Measurements from ENCODE around the gene CES5A.

CES5A gene

GRCh38 chr16:55912022-55912421 is 36.8 kb upstream of the CES5A start:
- DNase-seq, result no peak
- Histone ChIP-seq H3K4me3 (ENCODE audit: control insufficient read depth in 1 of 7, extremely low read depth in 1 of 7, insufficient read depth in 4 of 7, low read depth in 2 of 7, low read length in 6 of 7) (no peak overlapping the region), H3K4me1 (ENCODE audit: control extremely low read depth in 1 of 4, control insufficient read depth in 4 of 4, insufficient read depth in 4 of 4, low read length in 3 of 4) (no peaks in the 10 kb centered on the region), H3K27me3 (replicated peaks in 2 of 5; ENCODE audit: control insufficient read depth in 4 of 5, insufficient read depth in 5 of 5, low read length in 4 of 5) (peaks cover 0 to 4% (median 0%) of the 10 kb centered on the region in 5 experiments), H3K9me3 (ENCODE audit: control extremely low read depth in 1 of 5, control insufficient read depth in 4 of 5, insufficient read depth in 2 of 5, low read depth in 1 of 5, low read length in 4 of 5) (peaks cover 0 to 4% (median 0%) of the 10 kb centered on the region in 5 experiments), H3K27ac (ENCODE audit: insufficient read depth in 1 of 2, low read depth in 1 of 2, low read length in 2 of 2, poor library complexity in 1 of 2, severe bottlenecking in 2 of 2) (no peak overlapping the region), H3K36me3 (ENCODE audit: control insufficient read depth in 4 of 4, insufficient read depth in 4 of 4, low read length in 3 of 4) (no peaks in the 10 kb centered on the region)
- 87% methylated on average over 7 of the region's 9 CpGs for WGBS (ENCODE audit: insufficient coverage)
- ChIA-PET POLR2A (no interaction called here), CTCF (no interaction called here)

- WGBS (ENCODE audit: insufficient coverage), result 67% methylated on average over 1 of the region's 2 CpGs
- Histone ChIP-seq H3K4me1 (ENCODE audit: control extremely low read depth in 1 of 4, control insufficient read depth in 4 of 4, insufficient read depth in 4 of 4, low read length in 3 of 4) (no peaks in the 10 kb centered on the region), H3K36me3 (ENCODE audit: control insufficient read depth in 4 of 4, insufficient read depth in 4 of 4, low read length in 3 of 4) (no peaks in the 10 kb centered on the region), H3K27me3 (replicated peaks in 2 of 5; ENCODE audit: control insufficient read depth in 4 of 5, insufficient read depth in 5 of 5, low read length in 4 of 5) (peaks cover 0 to 4% (median 0%) of the 10 kb centered on the region in 5 experiments), H3K9me3 (ENCODE audit: control extremely low read depth in 1 of 5, control insufficient read depth in 4 of 5, insufficient read depth in 2 of 5, low read depth in 1 of 5, low read length in 4 of 5) (peaks cover 0 to 4% (median 0%) of the 10 kb centered on the region in 5 experiments), H3K4me3 (ENCODE audit: control insufficient read depth in 1 of 7, extremely low read depth in 1 of 7, insufficient read depth in 4 of 7, low read depth in 2 of 7, low read length in 6 of 7) (no peak overlapping the region), H3K27ac (ENCODE audit: insufficient read depth in 1 of 2, low read depth in 1 of 2, low read length in 2 of 2, poor library complexity in 1 of 2, severe bottlenecking in 2 of 2) (no peak overlapping the region)
- no peak for DNase-seq
- ChIA-PET POLR2A (no interaction called here), CTCF (no interaction called here)
These were observed 36.4 kb upstream of the CES5A start for GRCh38 chr16:55911616-55912015.

- H3K27ac ChIP-seq (ENCODE audit: insufficient read depth in 1 of 2, low read depth in 1 of 2, low read length in 2 of 2, poor library complexity in 1 of 2, severe bottlenecking in 2 of 2), result no peak overlapping the region
- H3K4me1 ChIP-seq (ENCODE audit: control extremely low read depth in 1 of 4, control insufficient read depth in 4 of 4, insufficient read depth in 4 of 4, low read length in 3 of 4), result no peaks in the 10 kb centered on the region
- H3K36me3 ChIP-seq (ENCODE audit: control insufficient read depth in 4 of 4, insufficient read depth in 4 of 4, low read length in 3 of 4), result no peaks in the 10 kb centered on the region
- no peak for DNase-seq
- POLR2A ChIA-PET, result no interaction called here
- no peak overlapping the region for H3K4me3 ChIP-seq (ENCODE audit: control insufficient read depth in 1 of 7, extremely low read depth in 1 of 7, insufficient read depth in 4 of 7, low read depth in 2 of 7, low read length in 6 of 7)
- H3K27me3 ChIP-seq (replicated peaks in 2 of 5; ENCODE audit: control insufficient read depth in 4 of 5, insufficient read depth in 5 of 5, low read length in 4 of 5), result peaks cover 0 to 4% (median 0%) of the 10 kb centered on the region in 5 experiments
- WGBS (ENCODE audit: insufficient coverage), result 90% methylated on average over 2 of the region's 2 CpGs
- H3K9me3 ChIP-seq (ENCODE audit: control extremely low read depth in 1 of 5, control insufficient read depth in 4 of 5, insufficient read depth in 2 of 5, low read depth in 1 of 5, low read length in 4 of 5), result peaks cover 0 to 4% (median 0%) of the 10 kb centered on the region in 5 experiments
- CTCF ChIA-PET, result no interaction called here
These were observed 34.7 kb upstream of the CES5A start for GRCh38 chr16:55909876-55910275.

- ChIA-PET POLR2A (no interaction called here), CTCF (no interaction called here)
- 98% methylated on average over 4 of the region's 4 CpGs for WGBS (ENCODE audit: insufficient coverage)
- Histone ChIP-seq H3K27me3 (replicated peaks in 2 of 5; ENCODE audit: control insufficient read depth in 4 of 5, insufficient read depth in 5 of 5, low read length in 4 of 5) (peaks cover 0 to 4% (median 0%) of the 10 kb centered on the region in 5 experiments), H3K4me3 (ENCODE audit: control insufficient read depth in 1 of 7, extremely low read depth in 1 of 7, insufficient read depth in 4 of 7, low read depth in 2 of 7, low read length in 6 of 7) (no peak overlapping the region), H3K9me3 (ENCODE audit: control extremely low read depth in 1 of 5, control insufficient read depth in 4 of 5, insufficient read depth in 2 of 5, low read depth in 1 of 5, low read length in 4 of 5) (peaks cover 0 to 12% (median 0%) of the 10 kb centered on the region in 5 experiments), H3K27ac (ENCODE audit: insufficient read depth in 1 of 2, low read depth in 1 of 2, low read length in 2 of 2, poor library complexity in 1 of 2, severe bottlenecking in 2 of 2) (no peak overlapping the region), H3K4me1 (ENCODE audit: control extremely low read depth in 1 of 4, control insufficient read depth in 4 of 4, insufficient read depth in 4 of 4, low read length in 3 of 4) (no peaks in the 10 kb centered on the region), H3K36me3 (ENCODE audit: control insufficient read depth in 4 of 4, insufficient read depth in 4 of 4, low read length in 3 of 4) (no peaks in the 10 kb centered on the region)
- DNase-seq, result no peak
These were observed 33.5 kb upstream of the CES5A start for GRCh38 chr16:55908641-55909040.

- H3K27ac ChIP-seq (ENCODE audit: insufficient read depth in 1 of 2, low read depth in 1 of 2, low read length in 2 of 2, poor library complexity in 1 of 2, severe bottlenecking in 2 of 2), result no peak overlapping the region
- ChIA-PET POLR2A (no interaction called here), CTCF (no interaction called here)
- H3K4me1 ChIP-seq (ENCODE audit: control extremely low read depth in 1 of 4, control insufficient read depth in 4 of 4, insufficient read depth in 4 of 4, low read length in 3 of 4), result no peaks in the 10 kb centered on the region
- no peak overlapping the region for H3K4me3 ChIP-seq (ENCODE audit: control insufficient read depth in 1 of 7, extremely low read depth in 1 of 7, insufficient read depth in 4 of 7, low read depth in 2 of 7, low read length in 6 of 7)
- no CpG with 5 or more reads among the region's 3 CpGs for WGBS (ENCODE audit: insufficient coverage)
- no peaks in the 10 kb centered on the region for H3K36me3 ChIP-seq (ENCODE audit: control insufficient read depth in 4 of 4, insufficient read depth in 4 of 4, low read length in 3 of 4)
- peaks cover 0 to 20% (median 0%) of the 10 kb centered on the region in 5 experiments for H3K9me3 ChIP-seq (ENCODE audit: control extremely low read depth in 1 of 5, control insufficient read depth in 4 of 5, insufficient read depth in 2 of 5, low read depth in 1 of 5, low read length in 4 of 5)
- no peak for DNase-seq
- H3K27me3 ChIP-seq (replicated peaks in 2 of 5; ENCODE audit: control insufficient read depth in 4 of 5, insufficient read depth in 5 of 5, low read length in 4 of 5), result peaks cover 0 to 4% (median 0%) of the 10 kb centered on the region in 5 experiments
These were observed 32.5 kb upstream of the CES5A start for GRCh38 chr16:55907661-55908060.

- Histone ChIP-seq H3K4me1 (ENCODE audit: control extremely low read depth in 1 of 4, control insufficient read depth in 4 of 4, insufficient read depth in 4 of 4, low read length in 3 of 4) (no peaks in the 10 kb centered on the region), H3K4me3 (ENCODE audit: control insufficient read depth in 1 of 7, extremely low read depth in 1 of 7, insufficient read depth in 4 of 7, low read depth in 2 of 7, low read length in 6 of 7) (no peak overlapping the region), H3K27ac (ENCODE audit: insufficient read depth in 1 of 2, low read depth in 1 of 2, low read length in 2 of 2, poor library complexity in 1 of 2, severe bottlenecking in 2 of 2) (no peak overlapping the region), H3K36me3 (ENCODE audit: control insufficient read depth in 4 of 4, insufficient read depth in 4 of 4, low read length in 3 of 4) (no peaks in the 10 kb centered on the region), H3K27me3 (replicated peaks in 2 of 5; ENCODE audit: control insufficient read depth in 4 of 5, insufficient read depth in 5 of 5, low read length in 4 of 5) (peaks cover 0 to 4% (median 0%) of the 10 kb centered on the region in 5 experiments), H3K9me3 (ENCODE audit: control extremely low read depth in 1 of 5, control insufficient read depth in 4 of 5, insufficient read depth in 2 of 5, low read depth in 1 of 5, low read length in 4 of 5) (peaks cover 0 to 20% (median 0%) of the 10 kb centered on the region in 5 experiments)
- 67% methylated on average over 3 of the region's 6 CpGs for WGBS (ENCODE audit: insufficient coverage)
- POLR2A ChIA-PET, result no interaction called here
- CTCF ChIA-PET, result no interaction called here
- no peak for DNase-seq
These were observed 30.9 kb upstream of the CES5A start for GRCh38 chr16:55906123-55906522.

GRCh38 chr16:55905651-55906050 is 30.5 kb upstream of the CES5A start:
- ChIA-PET POLR2A (no interaction called here), CTCF (no interaction called here)
- Histone ChIP-seq H3K36me3 (ENCODE audit: control insufficient read depth in 4 of 4, insufficient read depth in 4 of 4, low read length in 3 of 4) (no peaks in the 10 kb centered on the region), H3K27ac (ENCODE audit: insufficient read depth in 1 of 2, low read depth in 1 of 2, low read length in 2 of 2, poor library complexity in 1 of 2, severe bottlenecking in 2 of 2) (no peak overlapping the region), H3K4me1 (ENCODE audit: control extremely low read depth in 1 of 4, control insufficient read depth in 4 of 4, insufficient read depth in 4 of 4, low read length in 3 of 4) (no peaks in the 10 kb centered on the region), H3K4me3 (ENCODE audit: control insufficient read depth in 1 of 7, extremely low read depth in 1 of 7, insufficient read depth in 4 of 7, low read depth in 2 of 7, low read length in 6 of 7) (no peak overlapping the region), H3K27me3 (replicated peaks in 2 of 5; ENCODE audit: control insufficient read depth in 4 of 5, insufficient read depth in 5 of 5, low read length in 4 of 5) (peaks cover 0 to 4% (median 0%) of the 10 kb centered on the region in 5 experiments), H3K9me3 (ENCODE audit: control extremely low read depth in 1 of 5, control insufficient read depth in 4 of 5, insufficient read depth in 2 of 5, low read depth in 1 of 5, low read length in 4 of 5) (peaks cover 0 to 17% (median 0%) of the 10 kb centered on the region in 5 experiments)
- WGBS (ENCODE audit: insufficient coverage), result 79% methylated on average over 2 of the region's 7 CpGs
- no peak for DNase-seq
